Measurements from ENCODE around the gene NRG2.

The NRG2 gene

DNA sequence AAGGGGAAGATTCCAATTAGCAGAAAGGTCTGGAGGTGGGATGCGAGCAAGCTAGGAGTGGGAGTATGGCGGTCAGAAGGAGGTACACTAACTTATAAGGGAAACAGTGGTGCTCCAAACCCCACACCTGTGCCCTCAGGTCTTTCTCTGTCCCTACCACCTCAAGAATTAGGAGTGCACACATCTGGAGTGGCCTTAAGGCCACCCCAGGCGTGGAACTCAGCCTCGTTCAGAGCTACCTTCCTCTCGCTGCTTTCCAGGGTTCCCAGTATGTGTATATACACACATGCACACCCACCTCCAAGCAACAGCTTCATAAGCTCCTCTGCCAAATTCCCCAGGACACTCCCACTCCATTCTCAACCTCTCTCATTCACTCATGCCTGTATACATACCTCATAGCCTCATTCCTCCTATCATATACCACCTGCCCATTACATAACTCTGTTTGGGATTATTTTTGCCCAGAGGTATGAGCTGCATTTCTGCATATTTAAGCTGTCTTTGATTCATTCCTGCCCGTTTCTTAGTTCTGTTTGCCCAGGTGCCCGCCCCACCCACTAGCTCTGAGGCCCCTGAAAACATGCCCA, 128.8 kb downstream of the NRG2 start:
- Histone ChIP-seq H3K9ac (ENCODE audit: low read length) (no peak overlapping the region), H3K27ac (ENCODE audit: low read depth, low read length) (no peak overlapping the region), H3K4me3 (ENCODE audit: low read length) (no peak overlapping the region), H3K4me1 (ENCODE audit: control insufficient read depth, insufficient read depth, low read length) (no peaks in the 10 kb centered on the region), H3K36me3 (ENCODE audit: control insufficient read depth, insufficient read depth, low read length) (no peaks in the 10 kb centered on the region), H3K27me3 (ENCODE audit: control insufficient read depth, insufficient read depth, low read length) (no peaks in the 10 kb centered on the region)

DNA sequence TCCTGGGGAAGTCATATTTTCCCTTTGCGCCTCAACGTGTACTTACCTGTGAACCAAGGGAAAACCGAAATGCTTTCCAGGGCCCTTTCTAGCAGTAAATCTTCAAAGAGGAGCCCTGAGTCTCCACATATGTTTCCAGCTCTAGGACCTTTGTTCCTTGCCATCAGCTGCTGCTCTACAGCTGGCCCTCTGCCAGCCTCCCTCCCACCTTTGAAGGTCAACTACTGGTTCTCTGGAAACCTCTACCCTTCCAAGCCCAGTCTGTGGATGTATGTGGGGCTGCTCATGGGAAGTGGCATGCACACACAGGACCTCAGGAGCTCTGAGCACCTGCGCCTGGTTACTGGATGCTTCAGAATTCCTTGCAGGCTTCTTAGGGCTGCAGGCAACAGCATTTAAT, 130.3 kb downstream of the NRG2 start:
- Histone ChIP-seq H3K4me1 (ENCODE audit: control insufficient read depth, insufficient read depth, low read length) (no peaks in the 10 kb centered on the region), H3K27ac (ENCODE audit: low read depth, low read length) (no peak overlapping the region)

DNA sequence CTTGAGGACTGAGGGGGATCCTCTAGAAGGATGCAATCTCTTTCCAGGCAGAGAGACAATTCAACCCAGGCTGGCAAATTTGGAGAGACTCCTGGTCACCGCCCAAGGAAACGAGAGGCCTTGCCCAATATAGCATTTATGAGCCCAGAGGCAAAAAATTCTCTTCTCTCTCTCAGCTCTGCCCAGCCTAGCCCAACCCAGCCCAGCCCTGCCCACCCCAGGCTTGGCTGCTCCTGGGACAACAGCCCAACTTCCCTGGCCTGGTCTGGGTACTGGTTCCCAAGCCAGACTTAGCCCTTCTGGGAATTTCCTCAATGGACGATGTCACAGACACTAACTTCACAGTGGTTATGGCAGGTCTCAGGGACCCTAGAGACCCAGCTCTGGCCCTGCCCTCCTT, 130.9 kb downstream of the NRG2 start:
- Histone ChIP-seq H3K4me3 (ENCODE audit: low read length) (no peak overlapping the region), H3K4me1 (ENCODE audit: control insufficient read depth, insufficient read depth, low read length) (no peaks in the 10 kb centered on the region), H3K36me3 (ENCODE audit: control insufficient read depth, insufficient read depth, low read length) (no peaks in the 10 kb centered on the region), H3K27ac (ENCODE audit: low read depth, low read length) (no peak overlapping the region), H3K9ac (ENCODE audit: low read length) (no peak overlapping the region), H3K27me3 (ENCODE audit: control insufficient read depth, insufficient read depth, low read length) (no peaks in the 10 kb centered on the region)

More for the DNA sequence above, 130.3 kb downstream of the NRG2 start:
- Histone ChIP-seq H3K27me3 (ENCODE audit: control insufficient read depth, insufficient read depth, low read length) (no peaks in the 10 kb centered on the region), H3K9ac (ENCODE audit: low read length) (no peak overlapping the region), H3K36me3 (ENCODE audit: control insufficient read depth, insufficient read depth, low read length) (no peaks in the 10 kb centered on the region), H3K4me3 (ENCODE audit: low read length) (no peak overlapping the region)

DNA sequence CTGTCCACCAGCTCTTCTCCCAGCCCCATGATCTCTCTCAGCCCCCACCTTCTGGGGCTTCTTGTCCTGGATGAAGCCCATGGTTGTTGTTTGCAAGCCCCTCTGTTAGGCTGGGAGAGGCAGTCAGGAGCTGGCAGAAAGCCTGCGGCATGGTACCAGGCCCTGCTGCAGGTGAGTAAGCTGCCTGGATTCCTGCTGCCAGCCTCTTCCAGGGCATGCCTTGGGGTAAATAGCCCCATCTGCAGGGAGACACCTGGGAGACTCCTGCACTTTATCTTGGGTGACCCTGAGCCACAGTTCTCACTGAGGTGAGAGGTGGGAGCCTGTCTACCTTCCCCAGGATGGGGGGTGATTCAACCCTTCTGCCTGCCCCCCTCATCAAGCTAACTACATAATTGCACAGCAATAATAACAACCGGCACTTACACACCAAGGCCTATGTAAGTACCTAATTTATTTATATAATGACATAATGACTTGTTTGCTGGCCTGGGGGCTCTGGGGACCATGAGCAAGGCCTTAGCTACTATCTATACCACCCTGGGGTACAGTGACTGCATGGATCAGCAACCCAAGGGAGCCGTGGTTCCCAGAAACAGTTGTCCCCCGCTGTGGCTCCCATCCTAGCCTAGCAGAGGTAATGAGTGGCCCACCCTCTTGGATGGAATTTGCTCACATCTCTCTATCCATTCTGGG, 131.5 kb downstream of the NRG2 start:
- no peaks in the 10 kb centered on the region for H3K4me1 ChIP-seq (ENCODE audit: control insufficient read depth, insufficient read depth, low read length)
- H3K4me3 ChIP-seq (ENCODE audit: low read length) = no peak overlapping the region
- no peaks in the 10 kb centered on the region for H3K36me3 ChIP-seq (ENCODE audit: control insufficient read depth, insufficient read depth, low read length)
- no peak overlapping the region for H3K9ac ChIP-seq (ENCODE audit: low read length)
- no peaks in the 10 kb centered on the region for H3K27me3 ChIP-seq (ENCODE audit: control insufficient read depth, insufficient read depth, low read length)
- H3K27ac ChIP-seq (ENCODE audit: low read depth, low read length) = no peak overlapping the region

DNA sequence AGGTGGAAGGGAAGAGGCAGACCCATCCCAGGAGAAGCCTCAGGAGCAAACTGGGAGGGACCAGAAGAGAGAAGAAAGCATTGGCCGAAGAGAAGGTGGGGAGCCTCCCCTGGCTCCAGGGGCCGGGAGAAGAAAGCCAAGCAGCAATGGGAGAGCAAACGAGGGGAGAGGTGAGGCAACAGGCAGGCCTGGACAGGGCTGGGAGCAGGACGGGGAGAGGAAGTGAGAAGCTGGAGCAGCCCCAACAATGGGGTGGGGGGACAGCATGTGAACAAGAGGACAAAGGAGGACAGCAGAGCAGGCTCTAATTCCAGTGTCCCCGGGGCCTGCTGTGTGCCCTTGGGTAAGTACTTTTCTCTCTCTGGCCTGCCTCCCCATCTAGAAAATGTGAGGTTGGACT, 132.2 kb downstream of the NRG2 start:
- Histone ChIP-seq H3K4me1 (ENCODE audit: control insufficient read depth, insufficient read depth, low read length) (no peaks in the 10 kb centered on the region), H3K4me3 (ENCODE audit: low read length) (no peak overlapping the region), H3K27me3 (ENCODE audit: control insufficient read depth, insufficient read depth, low read length) (no peaks in the 10 kb centered on the region), H3K9ac (ENCODE audit: low read length) (no peak overlapping the region), H3K36me3 (ENCODE audit: control insufficient read depth, insufficient read depth, low read length) (no peaks in the 10 kb centered on the region), H3K27ac (ENCODE audit: low read depth, low read length) (no peak overlapping the region)

DNA sequence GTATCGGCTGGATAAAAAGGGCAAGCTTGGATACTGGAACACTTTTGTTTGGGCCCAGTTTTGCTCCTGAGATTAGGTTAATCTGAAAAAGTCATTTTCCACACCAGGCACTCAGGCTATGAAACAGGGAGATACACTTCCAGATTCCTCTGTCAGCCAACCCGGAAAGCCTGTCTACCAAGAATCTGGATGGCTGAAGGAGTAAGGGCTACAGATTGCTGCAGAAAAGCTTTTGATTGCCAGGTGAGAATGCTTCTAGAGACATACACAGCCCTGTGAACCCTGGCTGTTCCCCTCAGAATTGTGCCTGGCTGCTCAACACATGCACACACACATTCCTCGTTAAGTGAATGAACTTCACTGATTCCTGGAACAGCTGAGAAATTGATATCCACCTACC, 133.1 kb downstream of the NRG2 start:
- Histone ChIP-seq H3K27me3 (ENCODE audit: control insufficient read depth, insufficient read depth, low read length) (peaks cover 3% of the 10 kb centered on the region), H3K36me3 (ENCODE audit: control insufficient read depth, insufficient read depth, low read length) (no peaks in the 10 kb centered on the region), H3K9ac (ENCODE audit: low read length) (no peak overlapping the region), H3K4me3 (ENCODE audit: low read length) (no peak overlapping the region), H3K4me1 (ENCODE audit: control insufficient read depth, insufficient read depth, low read length) (peaks cover 3% of the 10 kb centered on the region), H3K27ac (ENCODE audit: low read depth, low read length) (no peak overlapping the region)

DNA sequence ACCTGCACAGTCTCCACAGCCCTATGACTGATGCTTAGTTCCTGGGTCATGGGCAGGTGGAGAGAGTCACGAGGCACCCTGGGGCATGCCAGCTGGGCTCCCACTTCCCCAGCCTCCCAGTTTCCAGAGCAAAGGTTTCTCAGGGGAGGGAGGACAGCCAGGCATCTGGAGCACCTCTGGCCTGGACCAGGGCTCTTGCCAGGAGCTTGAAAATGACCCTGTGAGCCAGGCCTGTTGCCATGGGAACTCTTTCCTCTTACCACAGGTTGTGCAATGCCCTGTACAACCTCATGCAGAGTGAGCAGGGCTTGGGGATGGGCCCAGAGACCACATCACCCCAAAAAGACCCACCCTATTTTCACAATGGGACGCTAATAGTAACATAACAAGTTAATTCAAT, 134.3 kb downstream of the NRG2 start:
- no peak overlapping the region for H3K27ac ChIP-seq (ENCODE audit: low read depth, low read length)
- no peak overlapping the region for H3K4me3 ChIP-seq (ENCODE audit: low read length)
- H3K27me3 ChIP-seq (ENCODE audit: control insufficient read depth, insufficient read depth, low read length) = peaks cover 3% of the 10 kb centered on the region
- H3K4me1 ChIP-seq (ENCODE audit: control insufficient read depth, insufficient read depth, low read length) = peaks cover 5% of the 10 kb centered on the region
- no peak overlapping the region for H3K9ac ChIP-seq (ENCODE audit: low read length)
- no peaks in the 10 kb centered on the region for H3K36me3 ChIP-seq (ENCODE audit: control insufficient read depth, insufficient read depth, low read length)

DNA sequence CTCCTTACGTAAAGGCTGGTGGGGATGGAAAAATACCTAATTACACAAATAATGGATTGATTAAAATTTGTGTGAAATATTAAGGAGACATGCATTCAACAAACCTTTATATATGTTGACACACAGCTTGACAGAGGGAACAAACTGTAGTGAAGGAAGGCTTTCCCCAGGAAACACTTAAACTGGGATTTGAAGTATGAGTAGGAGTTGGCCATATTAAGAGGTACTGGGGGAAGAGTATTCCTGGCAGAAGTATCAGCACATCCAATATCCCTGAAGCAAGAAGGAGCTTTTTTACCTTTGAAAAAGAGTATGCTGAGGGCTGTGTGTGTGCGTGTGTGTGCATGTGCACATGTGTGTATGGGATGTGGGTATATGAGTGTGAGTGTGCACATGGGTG, 136.4 kb downstream of the NRG2 start:
- Histone ChIP-seq H3K4me1 (ENCODE audit: control insufficient read depth, insufficient read depth, low read length) (peaks cover 5% of the 10 kb centered on the region), H3K27ac (ENCODE audit: low read depth, low read length) (no peak overlapping the region), H3K36me3 (ENCODE audit: control insufficient read depth, insufficient read depth, low read length) (no peaks in the 10 kb centered on the region), H3K27me3 (ENCODE audit: control insufficient read depth, insufficient read depth, low read length) (peaks cover 7% of the 10 kb centered on the region), H3K4me3 (ENCODE audit: low read length) (no peak overlapping the region), H3K9ac (ENCODE audit: low read length) (no peak overlapping the region)

DNA sequence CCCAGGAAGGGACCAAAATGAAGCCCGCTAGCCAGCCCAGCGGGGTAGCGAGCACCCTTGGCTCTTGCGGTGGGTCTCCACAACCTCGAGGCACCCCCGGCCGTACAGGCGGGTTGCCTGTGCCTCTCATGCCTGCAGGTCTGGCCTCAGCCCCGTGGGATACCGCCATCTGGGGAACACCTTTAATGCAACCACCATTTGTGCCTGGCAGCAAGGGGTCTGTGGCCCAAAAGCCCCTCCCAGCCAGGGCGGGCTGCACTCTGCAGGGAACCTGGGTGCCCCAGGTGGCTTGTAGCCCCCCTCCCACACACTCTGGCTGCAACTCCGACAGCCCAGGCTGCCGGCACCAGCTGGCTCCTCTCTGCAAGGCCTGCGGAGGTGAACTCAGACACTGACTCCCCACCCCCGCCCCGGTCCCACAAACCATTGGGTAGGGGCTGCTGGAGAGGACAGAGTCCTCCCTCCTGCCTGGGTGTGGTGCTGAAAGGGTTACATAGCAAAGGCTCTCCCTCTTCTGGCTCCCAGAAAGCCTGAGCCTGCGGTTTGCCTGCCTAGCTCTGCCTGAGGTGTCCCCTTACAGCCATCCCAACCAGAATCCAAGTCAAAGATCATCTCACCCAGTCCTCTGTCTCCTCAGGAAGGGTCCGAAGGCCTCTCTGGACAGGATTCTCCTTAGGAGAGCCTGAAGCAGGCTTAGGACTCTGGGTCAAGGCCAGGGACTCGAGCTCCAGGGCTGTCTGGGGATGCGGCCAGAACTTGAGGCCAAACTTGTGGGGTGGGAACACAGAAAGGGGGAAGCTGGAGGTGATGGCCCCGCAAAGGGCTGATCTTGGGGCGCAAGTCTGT, 138.1 kb downstream of the NRG2 start:
- Histone ChIP-seq H3K4me1 (ENCODE audit: control insufficient read depth, insufficient read depth, low read length) (peaks cover 5% of the 10 kb centered on the region), H3K9ac (ENCODE audit: low read length) (no peak overlapping the region), H3K27ac (ENCODE audit: low read depth, low read length) (no peak overlapping the region), H3K36me3 (ENCODE audit: control insufficient read depth, insufficient read depth, low read length) (no peaks in the 10 kb centered on the region), H3K4me3 (ENCODE audit: low read length) (peak overlapping the region; percentile 43), H3K27me3 (ENCODE audit: control insufficient read depth, insufficient read depth, low read length) (peaks cover 7% of the 10 kb centered on the region)

DNA sequence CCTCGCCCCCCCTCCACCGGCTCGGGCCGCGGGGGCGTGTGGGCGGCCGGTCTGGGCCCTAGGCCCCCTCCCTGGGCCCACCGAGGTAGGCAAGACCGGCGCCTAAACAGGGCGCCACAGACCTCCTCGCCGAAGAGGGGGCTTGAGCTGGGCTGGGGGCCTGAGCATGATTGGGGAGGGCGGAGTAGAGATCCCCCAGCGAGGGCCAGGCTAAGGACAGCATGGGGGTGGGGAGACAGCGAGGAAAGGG, 138.6 kb downstream of the NRG2 start:
- Histone ChIP-seq H3K36me3 (ENCODE audit: control insufficient read depth, insufficient read depth, low read length) (no peaks in the 10 kb centered on the region), H3K27me3 (ENCODE audit: control insufficient read depth, insufficient read depth, low read length) (peaks cover 7% of the 10 kb centered on the region), H3K4me1 (ENCODE audit: control insufficient read depth, insufficient read depth, low read length) (peaks cover 5% of the 10 kb centered on the region), H3K9ac (ENCODE audit: low read length) (no peak overlapping the region), H3K4me3 (ENCODE audit: low read length) (peak overlapping the region; percentile 43), H3K27ac (ENCODE audit: low read depth, low read length) (no peak overlapping the region)

DNA sequence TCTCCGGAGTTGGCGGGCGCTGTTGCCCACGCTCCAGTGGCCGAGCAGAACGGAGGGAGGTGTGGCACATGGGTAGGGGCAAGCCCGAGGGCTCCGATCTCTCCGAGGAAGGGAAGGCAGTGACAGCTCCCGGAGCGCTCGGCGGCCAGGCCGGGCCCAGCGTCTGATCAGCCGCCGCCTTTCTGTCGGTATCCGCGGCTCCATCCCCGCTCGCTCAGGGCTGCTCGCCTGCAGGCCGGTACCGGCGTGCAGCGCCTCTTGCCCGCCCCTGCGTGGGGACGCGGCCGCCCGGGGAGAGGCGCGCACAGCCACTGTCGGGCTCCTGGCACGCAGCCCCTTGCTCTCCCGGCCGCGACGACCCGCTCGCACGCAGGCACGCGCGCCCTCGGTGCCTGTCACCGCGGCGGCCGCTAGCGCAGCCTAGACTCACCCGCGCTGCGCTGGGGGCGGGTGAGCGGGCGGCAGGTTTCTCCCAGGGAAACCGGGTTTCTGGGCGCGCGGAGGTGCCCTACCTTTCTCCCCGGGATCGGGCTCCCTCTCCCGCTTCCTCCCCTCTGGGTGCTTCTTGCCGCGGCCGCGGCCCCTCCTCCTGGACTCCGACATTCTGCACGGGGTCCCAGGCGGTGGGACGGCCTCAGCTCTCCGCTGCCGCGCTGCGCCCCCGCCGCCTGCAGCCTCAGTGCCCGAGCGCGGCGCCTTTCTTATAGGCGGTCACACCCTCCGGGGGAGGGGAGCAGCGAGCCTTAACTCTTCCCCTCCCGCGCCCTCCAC, 139.1 kb downstream of the NRG2 start:
- Histone ChIP-seq H3K27ac (ENCODE audit: low read depth, low read length) (no peak overlapping the region), H3K36me3 (ENCODE audit: control insufficient read depth, insufficient read depth, low read length) (no peaks in the 10 kb centered on the region), H3K4me3 (ENCODE audit: low read length) (peak overlapping the region; percentile 38), H3K4me1 (ENCODE audit: control insufficient read depth, insufficient read depth, low read length) (peaks cover 5% of the 10 kb centered on the region), H3K27me3 (ENCODE audit: control insufficient read depth, insufficient read depth, low read length) (peaks cover 7% of the 10 kb centered on the region), H3K9ac (ENCODE audit: low read length) (no peak overlapping the region)

DNA sequence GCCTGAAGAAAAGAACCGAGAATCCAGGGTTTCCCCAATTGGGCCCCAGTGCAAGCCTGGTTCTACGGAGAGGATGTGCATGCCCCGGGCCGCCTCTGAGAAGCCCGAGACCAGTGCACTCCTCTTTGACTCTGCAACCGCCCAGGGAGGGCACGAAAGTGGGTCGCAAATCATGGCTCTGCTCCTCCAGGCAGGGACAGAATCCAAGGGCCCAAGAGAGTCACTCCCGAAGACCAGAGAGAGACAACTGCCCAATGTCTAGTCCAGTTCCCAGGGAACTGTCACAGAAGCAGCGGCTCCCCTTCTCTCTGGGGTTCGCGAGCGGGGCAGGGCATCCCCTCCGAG, 139.7 kb downstream of the NRG2 start:
- peaks cover 7% of the 10 kb centered on the region for H3K27me3 ChIP-seq (ENCODE audit: control insufficient read depth, insufficient read depth, low read length)
- no peak overlapping the region for H3K27ac ChIP-seq (ENCODE audit: low read depth, low read length)
- H3K4me1 ChIP-seq (ENCODE audit: control insufficient read depth, insufficient read depth, low read length) = peaks cover 5% of the 10 kb centered on the region
- no peaks in the 10 kb centered on the region for H3K36me3 ChIP-seq (ENCODE audit: control insufficient read depth, insufficient read depth, low read length)
- H3K9ac ChIP-seq (ENCODE audit: low read length) = no peak overlapping the region
- H3K4me3 ChIP-seq (ENCODE audit: low read length) = peak overlapping the region; percentile 38

Measured in rectal smooth muscle tissue (tissue), 1 donor.